NCI-H524 treated with DMSO at 0.1 percent for 48 hours (cell line): ENCODE data around the gene STRBP.
"Not testable (repeated sequence)": the region's sequence is repeated elsewhere in the genome, so short reads cannot be mapped to it uniquely, and the experiment has no call there.

Experiments used
- DNase-seq: peaks from one replicate; lab custom pipeline; 2025; lab: John Stamatoyannopoulos, UW

STRBP gene

DNA sequence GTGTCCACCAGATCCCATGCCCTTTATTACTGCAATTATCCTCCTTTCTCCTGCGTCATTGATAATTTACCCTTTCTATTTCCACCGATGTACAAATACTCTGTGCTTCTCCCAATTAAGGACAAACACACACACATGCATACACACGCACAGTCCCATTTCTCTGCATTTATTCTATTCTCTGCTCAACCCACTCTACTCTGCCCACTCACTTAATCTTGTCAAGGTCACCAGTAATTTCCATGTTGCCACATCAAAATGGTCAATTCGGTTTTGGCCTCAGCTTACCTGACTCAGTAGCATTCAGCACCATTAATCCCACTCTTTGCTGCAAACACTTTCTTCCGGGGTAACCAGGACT lies 14.6 kb upstream of the STRBP start:
- DNase-seq, result no peak

DNA sequence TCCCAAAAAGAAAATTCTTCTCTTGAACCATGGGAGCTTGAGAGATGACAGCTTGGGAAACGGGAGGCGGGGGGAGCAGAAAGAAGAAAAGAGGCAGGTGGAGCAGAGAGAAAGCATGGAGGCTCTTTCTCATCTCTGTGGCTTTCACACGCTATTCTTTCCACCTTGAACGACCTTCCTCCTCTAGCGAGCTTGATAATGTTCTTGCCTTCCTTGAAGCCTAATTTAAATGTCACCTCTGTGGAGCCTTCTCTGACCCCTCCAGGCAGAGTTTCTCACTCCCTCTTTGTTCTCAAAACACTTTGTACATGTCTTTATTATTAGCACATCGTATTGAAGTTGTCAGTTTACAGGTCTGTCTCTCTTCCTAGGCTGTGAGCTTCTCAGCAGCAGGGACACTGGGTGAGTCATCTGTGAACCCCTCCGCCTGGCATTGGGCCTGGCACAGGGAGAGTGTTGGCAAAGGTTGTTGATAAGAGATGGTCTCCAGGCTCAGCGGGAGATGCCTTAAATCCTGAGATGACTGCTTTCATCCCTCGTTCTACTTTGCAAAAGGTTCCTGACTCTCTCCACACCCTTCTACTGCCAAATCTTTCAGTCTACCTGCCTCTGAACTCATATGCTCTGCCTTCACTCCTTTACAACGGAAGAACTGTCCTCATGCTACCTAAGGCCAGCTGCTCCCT lies 14.1 kb upstream of the STRBP start:
- no peak for DNase-seq

DNA sequence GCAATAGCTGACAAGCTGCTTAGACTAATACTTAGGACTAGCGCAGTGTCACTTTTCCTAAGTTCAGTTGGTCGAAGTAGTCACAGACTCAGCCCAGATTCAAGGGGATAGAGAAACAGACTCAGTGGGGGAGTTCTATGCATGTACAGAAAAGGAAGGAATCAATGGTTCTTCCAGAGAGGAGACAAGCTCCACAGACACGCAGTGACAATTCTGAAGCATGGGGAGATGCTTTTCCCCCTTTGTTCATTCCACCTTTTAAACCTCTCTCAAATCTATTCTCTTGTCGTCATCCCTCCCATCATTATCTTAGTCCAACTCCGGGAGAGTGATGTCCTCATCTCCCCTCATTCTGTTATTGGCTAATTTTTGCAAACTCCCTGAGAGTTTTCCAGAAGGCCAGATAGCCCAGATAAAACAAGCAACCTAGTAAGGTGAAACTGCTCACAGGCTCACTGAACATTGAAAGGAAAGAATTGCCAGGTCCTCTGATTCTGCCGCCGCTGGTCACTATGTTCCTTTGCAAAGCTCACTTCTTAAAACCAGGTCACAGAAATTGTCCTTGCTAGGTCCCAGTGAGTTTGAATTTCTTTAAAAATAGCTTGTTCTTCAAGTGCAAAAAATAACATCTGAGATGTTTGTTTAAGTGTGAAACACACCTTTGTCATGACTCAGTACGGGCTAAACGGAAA lies 13.4 kb upstream of the STRBP start:
- DNase-seq, result no peak

DNA sequence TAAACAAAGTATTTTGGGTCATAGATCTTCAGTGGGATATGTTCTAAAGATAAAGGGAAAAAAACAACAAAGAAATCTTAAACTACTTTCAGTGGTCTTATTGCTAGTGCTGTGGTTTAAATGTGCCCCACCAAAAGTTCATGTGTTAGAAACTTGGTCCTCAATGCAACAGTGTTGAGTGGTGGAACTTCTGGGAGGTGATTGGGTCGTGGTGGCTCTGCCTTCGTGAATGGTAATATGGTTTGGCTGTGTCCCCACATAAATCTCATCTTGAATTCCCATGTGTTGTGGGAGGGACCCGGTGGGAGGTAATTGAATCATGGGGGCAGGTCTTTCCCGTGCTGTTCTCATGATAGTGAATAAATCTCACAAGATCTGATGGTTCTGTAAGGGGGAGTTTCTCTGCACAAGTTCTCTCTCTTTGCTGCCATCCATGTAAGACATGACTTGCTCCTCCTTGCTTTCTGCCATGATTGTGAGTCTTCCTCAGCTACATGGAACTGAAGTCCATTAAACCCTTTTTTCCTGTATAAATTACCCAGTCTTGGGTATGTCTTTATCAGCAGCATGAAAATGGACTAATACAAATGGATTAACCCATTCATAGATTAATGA lies 10.6 kb upstream of the STRBP start:
- not testable (repeated sequence) for DNase-seq

DNA sequence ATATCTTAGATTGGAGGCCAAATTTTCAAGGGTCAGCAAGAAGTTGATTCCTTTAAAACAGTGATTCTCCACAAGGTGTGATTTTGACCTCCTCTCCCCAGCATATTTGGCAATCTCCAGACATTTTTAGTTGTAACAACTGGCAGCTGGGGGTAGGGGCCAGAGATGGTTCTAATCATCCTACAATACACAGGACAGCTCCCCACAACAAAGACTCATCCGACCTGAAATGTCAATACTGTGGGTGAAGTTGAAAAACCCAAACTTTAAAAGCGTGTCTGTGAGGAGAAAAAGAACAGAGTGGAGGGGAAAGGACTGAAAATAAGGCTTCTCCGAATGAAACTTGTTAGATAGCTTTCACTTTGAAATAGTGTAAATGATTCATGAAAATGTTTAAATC lies 10.0 kb upstream of the STRBP start:
- DNase-seq, result no peak

DNA sequence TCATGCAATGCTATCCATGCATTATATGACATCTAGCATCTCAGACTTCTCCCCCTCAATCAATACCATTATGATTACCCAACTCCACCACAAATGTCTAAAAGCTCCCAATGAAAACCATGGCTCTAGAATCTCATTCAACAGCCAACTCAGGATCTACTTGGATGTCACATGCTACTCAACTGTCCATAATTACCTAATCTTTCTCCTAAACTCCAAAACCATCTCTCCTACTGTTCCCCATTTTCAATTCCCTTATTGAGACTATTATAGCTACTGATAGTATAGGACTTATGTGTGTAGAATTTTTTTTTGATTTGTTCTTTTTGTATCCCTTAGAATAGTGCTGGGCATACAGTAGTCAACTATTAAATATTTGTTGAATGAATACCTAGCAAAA lies 8.2 kb upstream of the STRBP start:
- DNase-seq, result no peak

DNA sequence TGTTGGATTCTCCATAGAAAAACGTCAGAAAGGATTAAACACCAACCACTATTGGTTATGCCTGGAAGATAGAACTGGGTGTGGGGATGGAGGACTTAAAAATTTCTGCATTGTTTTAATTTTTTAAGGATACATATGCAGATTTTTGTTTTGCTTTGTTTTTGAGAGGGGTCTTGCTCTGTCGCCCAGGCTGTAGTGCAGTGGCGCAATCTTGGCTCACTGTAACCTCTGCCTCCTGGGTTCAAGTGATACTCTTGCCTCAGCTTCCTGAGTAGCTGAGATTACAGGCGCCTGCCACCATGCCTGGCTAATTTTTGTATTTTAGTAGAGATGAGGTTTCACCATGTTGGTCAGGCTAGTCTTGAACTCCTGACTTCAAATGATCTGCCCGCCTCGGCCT lies 2.7 kb upstream of the STRBP start:
- not testable (repeated sequence) for DNase-seq

DNA sequence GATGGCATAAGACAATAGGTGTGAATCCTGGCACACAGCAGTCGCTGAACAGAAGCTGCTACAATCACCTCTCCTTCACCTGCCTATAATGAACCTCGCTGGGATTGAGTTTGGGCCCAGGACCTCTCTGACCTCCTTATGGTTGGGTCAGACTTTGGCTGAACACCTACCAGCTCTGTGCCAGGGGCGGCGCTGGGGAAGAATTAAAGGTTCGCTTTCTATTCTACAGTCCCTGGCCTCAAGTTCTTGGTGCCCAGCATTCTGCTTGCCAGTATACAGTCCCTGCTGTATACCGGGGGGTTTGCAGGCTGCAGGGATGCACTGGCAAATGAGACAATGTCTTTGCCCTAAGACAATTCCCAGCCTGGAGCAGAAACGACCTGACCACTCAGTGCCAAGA lies 895 bp upstream of the STRBP start:
- DNase-seq, result no peak

DNA sequence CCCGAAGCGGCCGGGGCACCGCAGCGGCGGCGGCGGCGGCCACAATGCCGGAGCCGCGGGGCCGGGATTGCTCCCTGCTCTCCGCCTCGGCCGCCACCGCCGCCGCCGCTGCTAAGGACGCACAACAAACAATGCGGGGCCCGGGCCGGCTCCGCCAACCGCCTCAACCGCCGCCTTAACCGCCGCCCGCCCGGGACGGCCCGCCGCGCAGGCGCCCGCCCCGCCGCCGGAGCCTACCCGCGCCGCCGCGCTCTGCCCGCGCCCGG lies 254 bp downstream of the STRBP start:
- no peak for DNase-seq

DNA sequence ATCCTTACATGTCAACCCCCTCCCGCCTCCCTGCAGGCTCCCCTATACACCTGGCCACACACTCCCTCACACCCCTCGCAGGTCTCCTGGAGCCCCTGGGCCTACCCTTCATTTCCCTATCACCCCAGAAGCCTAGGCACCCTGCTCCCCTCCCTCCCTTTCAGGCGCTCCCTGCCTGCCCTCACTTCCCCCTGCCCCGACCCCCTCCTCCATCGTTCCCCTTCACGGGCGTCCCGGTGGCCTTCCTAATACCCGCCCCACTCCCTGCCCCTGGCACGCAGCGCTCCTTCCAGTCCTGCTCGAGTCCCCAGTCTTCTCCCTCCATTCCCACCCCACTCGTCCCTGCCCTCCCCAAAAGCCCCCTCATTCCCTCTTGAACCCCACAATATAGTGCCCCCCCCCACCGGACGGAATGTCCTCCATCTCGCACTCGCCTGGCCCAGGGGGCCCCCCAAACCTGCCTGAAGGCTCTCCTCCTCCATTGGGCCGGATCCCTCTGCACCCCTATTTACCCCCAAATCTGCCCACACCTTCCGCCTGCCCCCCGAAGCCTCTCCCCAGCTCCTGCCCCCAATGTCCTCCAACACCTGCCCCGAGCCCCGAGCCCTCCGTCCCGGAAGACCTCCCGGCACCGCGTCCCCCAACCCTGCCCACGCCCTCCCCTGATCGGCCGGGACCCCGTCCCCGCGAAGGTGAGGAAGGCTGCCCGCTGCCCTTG lies 746 bp downstream of the STRBP start:
- DNase-seq, result no peak

DNA sequence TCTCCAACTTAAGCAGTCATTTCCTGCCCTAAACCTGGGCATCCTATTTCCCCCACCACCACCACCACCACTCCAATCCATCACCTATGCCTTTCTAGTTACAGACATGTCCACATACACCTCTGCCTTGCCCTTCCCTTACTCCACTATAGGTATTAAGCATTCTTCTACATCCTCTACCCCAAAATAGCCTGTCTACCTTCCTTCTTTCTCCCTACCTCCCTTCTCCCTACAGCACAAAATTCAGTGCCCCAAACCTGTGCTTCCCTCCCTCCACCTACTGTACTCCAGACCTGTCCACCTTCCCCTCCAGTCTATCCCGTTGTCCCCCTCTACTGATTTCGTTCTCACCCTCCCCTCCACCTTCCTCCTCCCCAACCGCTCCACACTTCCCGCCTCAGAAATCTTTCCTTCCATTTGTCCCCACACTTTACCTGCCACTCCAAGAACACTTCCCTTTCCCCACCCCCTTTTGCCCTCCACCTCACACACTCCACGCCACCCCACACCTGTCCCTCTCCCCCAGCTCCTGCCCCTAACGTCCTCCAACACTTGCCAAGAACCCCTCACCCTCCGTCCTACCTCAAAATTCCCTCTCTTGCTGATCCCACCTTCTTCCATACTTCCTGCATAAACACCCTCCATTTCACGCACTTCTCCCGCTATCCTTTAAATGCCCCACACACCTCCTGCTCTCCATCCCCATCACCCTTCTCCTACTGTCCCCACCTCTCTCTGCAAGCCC lies 1.6 kb downstream of the STRBP start:
- DNase-seq, result no peak

DNA sequence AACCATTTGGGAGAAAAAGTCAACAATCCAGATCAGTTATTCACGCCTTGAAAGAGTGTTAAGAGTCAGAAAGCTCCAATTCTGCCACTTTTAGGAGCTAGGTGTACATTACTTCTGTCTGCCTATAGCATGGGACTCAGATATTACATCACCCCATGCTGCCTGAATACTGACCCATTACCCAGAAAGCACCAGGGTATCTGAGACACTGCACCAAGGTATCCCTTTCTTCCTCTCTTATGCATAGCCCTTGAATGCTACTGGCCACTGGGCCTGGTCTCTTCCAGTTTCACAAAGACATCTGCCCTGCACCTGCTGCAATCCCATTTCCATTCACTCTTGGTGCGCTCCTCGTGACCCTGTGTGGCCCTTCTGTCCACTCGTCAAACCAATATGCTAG lies 2.6 kb downstream of the STRBP start:
- no peak for DNase-seq

DNA sequence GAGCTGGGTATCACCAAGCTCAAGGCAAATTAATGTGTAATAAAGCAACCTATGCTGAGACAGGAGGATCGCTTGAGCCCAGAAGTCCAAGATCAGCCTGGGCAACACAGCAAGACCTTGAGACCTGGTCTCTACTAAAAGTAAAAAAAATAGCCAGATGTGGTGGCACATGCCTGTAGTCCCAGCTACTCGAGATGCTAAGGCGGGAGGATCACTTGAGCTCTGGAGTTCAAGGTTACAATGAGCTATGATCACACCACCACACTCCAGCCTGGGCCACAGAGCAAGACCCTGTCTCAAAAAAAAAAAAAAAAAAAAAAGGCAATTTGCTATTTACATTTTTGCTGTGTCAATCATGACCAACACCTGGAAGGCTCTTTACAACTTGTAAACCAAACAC lies 5.2 kb downstream of the STRBP start:
- no peak for DNase-seq

DNA sequence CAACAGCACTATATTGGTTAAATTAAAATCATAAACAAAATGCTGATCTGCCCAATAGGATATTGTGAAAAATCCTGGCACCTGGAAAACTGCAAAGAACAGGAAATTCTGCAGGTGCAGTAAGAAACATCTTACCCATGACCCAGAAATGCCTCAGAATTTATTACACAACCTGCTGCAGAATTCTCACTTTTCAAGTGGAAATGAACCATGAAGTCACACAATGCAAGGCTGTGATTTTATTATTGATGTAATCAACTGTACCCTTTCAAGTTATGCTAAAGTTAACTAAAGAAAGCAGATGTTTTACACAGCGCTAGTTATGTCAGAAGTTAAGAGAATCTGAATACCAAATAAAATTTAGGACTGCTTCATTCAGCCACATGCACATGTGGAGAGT lies 6.0 kb downstream of the STRBP start:
- no peak for DNase-seq

DNA sequence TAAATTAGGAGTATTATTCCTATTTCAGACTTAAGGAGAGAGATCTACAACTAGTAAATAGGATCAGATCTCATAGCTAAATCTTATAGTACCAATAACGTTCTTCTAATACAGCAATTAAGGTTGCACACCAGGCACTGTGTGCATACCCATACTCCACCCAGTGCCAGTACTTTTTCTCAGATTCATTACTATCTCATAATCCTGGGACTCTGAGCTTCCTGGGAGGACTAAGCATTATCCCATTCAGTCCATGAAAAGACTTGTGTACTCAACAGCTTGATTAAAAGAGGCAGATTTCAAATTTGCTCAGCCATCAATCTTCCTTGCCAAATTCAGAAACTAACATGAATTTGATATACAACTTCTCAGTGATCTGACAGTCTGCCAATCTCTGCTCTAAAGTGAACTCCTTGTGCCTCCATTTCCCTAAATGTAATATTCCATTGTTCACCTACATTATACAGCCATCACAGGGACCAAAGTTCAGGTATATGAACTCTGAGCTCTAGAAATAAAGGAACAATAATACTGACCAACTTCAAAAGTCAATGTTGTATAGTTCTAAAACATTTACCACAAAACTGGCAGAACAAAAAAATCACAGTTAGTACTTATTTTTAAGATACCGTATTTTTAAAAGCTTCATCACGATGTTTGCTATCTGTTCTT lies 7.2 kb downstream of the STRBP start:
- DNase-seq, result no peak

DNA sequence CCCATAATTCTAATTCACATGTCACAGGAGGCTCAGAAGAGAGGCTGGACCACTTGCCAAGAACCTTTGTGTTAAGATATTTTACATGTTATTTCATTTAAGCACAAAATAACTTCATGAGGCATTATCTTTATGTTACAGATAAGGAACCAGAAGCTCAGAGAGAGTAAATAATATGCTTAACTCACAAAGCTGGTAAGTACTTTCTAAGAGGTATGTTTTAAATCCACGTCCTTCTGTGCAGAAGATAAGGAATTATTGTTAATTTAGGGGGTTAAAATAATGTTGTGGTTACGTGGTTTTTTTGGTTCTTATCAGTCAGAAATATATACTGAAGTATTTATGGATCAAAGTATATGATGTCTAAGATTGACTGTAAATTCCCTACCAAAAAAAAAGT lies 8.0 kb downstream of the STRBP start:
- no peak for DNase-seq

DNA sequence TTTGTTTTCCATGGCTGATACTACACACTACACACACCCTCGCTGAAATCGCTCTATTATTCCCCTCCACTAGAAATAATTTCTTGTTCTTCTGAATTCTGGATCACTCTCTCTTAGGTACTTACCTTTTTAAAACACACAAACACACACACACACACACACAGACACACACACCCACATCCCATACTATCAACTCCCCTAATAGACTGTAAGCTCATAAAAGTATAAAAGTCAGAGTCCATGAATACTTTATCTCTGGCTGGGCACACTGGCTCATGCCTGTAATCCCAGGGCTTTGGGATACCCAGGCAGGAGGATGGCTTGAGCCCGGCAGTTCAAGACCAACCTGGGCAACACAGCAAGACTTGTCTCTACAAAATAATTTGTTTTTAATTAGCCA lies 11.1 kb downstream of the STRBP start:
- no peak for DNase-seq

DNA sequence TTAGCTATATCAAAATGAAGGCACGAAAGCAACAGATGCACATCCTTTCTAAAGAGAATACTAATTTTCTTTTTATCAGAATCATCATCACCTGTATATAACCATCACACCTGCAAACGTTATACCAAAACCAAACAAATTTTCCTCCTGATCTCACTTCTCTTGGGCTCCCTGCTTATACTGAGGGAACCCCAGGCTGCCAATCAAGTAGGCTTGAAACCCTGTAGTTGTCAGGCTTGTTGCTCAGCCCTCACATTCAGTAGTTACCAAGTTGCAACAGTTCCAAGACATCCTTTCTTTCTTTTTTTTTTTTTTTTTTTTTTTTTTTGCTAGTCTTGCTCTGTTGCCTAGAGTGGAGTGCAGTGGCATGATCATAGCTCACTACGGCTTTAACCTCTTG lies 12.7 kb downstream of the STRBP start:
- no peak for DNase-seq

DNA sequence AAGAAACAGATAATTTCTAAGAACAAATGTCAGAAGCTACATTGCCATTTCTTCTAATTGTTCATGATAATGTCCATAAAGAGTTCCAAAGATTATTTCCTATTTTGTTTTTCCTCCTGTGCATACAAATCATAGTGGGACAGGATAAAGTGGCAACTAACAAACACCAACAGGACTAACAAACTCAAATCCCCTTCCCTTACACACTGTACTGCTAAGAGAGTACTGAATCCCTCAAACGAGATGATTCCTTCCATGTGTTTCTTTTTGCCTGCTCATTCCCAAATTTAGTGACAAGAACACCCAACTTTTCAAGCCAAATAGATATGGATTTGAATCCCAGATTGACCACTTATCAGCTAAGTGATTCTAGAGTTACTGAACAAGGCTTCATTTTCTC lies 15.2 kb downstream of the STRBP start:
- DNase-seq, result no peak

DNA sequence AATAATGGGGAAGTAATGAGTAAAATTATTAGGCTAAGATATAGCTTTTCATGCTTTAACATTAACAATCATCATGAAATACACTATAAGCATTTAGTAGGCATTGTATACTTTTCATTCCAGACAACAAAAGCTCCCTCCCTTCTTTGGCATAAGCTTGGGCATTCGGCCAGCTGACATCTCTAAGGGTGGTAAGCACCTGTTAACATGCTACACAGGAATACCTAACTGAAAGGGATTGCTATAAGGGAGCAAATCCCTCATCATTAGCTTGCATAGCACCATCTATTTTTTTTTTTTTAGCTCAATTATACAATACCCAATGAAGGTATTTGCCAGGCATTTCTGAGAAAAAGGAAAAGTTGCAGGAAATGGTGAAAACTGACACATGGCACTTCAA lies 16.6 kb downstream of the STRBP start:
- no peak for DNase-seq

DNA sequence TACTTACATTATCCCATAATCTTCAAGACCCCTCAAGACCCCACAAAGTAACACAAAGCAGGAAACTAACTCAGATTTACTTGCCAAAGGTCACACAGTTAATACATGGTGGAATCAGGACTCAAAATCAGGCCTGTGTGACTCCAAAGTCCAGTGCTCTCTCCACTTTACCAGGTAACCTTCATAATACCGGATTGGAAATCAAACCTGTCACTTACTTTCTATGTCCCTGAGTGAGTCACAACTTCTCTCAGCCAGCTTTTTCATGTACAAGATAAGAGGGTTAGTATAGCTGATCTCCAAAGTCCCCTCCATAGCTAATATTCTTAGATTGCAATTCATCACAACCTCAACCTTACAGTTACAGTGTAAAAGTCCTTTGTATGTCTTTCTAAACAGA lies 17.1 kb downstream of the STRBP start:
- DNase-seq, result no peak

DNA sequence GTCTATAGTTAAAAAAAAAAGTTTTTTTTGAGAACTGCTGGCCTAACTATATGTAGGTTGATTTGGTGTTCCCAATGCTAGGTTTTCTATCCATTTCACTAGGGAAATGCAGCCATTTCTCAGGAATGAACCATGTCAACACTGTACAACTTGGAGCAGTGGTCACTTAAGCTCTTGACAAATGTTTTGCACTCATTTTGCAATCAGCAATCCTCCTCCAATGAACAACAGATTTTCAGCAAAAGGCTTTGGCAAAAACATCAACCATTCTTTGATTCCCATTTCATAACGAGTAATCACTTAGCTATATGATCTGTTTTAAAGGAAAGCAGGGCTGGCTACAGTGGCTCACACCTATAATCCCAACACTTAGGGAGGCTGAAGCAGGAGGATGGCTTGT lies 17.9 kb downstream of the STRBP start:
- DNase-seq, result no peak
